Activated T-helper 1 cell treated with Interleukin-2 at 50 U/mL for 16 hours (primary cell): ENCODE results near the gene RND3.

ENCODE experiments used
- DNase-seq: peaks from one replicate; pipeline ENCODE4 v3.0.0-alpha.2; 2020; ENCODE audit warnings: low read depth

Gene RND3

DNA sequence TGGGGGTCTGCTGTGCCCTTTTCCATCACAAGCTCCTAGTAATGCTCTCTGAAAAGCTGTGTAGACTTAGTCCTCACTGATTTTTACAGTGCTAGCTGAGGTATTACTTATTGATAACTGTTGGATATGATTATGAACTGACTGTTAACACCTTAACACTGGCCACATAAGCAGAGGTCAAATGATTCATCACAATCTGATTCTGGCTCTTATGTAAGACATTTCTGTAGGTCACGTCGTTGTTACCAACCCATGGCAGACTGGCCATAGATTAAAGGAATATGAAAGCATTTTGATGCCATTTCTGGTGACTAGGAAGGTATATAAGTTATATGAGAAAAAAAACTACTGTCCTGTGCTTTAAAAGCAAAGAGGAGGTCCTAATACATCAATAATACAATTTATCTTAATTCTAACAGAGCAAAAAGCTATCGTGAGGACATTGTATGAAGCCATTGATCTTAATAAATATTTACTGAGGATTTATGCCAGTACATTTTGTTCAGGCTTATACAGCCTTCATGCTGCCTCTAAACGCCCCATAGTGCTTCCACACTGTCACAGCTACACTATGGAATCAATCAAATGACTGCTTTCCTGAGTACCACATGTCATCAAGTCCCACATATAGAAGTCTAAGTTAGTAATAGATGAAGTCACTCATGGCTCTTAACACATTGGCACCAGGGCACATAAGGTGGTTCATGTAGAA is 6.9 kb upstream of the RND3 start:
- DNase-seq, result no peak

DNA sequence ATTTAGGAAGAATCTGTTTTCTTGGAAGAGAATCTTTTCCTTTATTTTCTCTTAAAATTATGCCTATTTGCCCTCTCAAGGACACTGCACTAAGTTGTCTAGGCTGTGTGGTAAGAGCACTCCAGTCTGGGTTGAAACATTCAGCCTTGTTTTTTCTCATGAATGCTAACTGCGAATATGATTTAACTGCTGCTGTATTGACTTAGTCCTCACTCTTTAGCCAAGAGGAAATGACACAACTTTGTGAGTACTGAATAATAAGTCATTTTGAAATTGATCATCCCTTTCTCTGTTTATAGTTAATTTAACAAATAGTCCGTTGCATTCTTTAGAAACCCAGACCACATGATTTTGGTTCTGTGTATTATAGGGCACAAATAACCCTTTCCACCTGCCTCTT is 4.5 kb upstream of the RND3 start:
- DNase-seq, result no peak

DNA sequence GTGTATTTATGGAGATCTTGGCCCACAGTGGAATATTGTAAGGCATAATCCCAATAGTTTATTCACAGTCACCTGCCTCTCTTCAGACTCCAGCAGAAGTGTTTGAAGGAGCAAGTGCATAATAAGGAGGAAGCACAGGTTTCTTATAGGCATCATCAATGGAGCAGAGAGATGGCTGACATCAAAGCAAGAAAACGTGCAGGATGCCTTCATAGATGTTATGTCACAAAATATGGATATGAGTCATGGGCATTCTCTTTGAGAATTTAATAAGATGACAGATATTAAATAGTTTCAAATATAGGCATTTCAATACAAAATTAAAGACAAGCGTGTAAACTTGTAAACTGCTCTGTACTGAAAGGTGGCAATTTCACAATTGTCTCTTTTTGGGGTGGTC is 4.0 kb upstream of the RND3 start:
- no peak for DNase-seq

DNA sequence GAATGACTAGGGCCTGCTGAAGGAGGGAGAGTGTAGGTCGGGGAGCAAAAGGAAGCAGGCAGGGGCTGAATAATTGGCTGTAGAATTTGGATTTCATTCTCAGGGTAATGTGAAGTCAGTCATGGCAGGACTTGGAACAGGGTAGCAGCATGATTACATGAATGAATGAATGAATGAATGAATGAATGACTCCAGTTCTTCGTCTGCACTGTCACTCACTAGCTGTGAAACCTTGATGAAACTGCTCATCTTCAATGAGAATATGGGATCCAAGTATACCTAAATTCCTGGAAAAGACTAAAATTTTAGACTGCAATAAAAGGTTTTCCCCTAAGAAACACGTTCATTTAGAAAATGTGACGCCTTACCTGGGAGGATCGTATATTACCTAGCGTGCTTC is 3.0 kb upstream of the RND3 start:
- no peak for DNase-seq

DNA sequence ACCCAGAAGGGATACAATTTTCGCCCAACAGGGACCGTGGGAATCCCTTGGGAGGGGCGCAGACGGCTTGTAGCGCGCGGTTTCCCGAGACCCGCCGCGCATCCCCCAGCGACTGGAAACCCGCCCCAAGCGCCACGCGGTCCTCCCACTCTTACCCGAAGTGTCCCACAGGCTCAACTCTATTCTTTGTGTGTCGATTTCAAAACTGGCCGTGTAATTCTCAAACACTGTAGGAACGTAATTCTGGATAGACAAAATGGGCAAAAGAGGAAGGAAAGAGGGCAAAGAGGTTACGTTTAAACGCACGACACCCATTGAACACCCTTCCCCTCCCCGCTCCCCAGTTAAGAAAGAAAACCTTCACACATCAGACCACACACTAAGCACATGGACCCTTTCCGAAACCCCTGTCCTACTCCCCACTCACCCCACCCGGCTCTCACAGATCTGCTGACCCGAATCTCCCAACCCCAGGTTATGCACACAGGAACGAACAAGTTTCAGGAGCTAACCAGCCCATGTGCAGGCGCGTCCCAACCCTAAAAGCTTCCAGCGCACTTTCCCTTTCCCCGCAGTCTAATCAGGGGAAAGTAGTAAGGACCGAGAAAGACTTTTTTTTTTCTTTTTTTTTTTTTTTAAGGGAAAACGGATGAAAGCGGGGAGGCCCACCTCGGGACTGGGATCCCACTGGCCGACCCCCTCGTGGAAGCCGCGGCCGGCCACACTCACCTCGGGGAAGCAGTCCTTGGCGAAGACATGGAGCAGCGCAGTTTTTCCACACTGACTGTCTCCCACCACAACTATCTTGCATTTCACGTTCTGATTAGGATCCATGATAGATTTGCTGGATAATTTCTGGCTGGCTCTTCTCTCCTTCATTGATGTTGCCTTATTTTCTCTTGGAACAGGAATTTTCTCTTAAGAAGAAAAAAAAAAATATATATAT is 655 bp downstream of the RND3 start:
- no peak for DNase-seq

DNA sequence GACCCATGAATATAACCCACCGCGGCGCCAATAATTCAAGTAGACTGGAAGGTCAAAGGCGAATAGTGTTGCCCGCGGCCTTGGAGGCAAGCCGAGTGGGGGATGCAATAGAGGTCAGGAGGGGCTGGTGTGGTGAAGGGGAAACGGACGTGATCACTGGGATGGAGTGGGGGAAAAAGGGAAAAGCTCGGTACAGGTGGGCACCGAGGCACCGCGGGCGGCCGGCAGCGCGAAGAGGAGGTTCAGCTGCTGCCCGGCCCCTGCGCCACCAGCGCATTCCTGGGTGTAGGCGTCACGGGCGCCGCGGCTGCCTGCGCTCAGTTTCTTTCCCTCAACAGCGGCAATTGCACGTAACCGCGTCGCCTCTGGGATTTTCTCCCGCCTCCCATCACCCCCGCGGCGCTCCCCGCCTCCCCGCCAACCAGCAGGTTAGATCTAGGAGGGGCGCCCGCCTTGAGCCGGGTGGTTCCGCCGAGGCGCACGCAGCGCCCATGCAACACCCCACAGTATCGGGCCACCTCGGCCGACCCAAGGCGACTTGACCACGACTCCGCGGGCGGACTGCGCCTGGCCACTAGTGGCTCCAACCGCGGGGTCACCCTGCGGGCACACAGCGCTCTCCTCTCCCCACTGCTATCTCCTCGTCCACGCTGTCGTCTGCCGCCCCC is 1.5 kb downstream of the RND3 start:
- DNase-seq, result no peak

DNA sequence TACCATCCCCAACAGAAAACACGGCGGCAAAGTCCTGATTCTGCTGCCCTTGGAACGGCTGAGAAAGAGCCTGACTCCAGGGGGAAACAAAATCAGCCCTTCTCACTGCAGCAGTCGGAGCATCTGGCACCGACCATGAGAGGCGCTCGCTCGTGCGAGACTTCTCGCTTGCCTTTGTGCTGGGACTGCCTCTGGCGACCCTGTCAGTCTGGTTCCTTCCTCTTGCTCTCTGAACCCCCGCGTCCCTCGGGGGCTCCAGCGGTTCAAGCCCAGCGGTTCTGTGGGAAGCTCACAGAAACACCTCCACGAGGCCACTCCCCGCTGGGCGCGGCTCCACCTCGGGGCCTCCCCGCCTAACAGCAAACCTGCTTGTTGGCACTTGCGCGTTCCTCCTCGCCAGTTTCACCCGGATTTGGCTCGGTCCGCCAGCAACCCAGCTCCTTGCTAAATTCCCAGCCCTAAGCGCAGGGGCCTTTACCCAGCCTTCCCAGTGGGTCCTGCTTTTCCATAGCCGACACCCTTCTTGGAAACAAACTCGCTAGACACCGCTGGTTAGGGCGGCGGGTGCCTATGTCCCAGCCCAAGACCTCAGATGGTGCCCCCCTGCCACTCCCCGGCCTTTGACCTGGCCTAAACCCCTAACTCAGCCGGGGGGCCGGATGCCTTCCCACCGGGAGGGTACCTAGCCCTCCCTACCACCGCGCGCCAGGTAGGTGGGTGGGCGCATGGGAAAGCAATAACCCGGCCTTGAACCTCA is 2.2 kb downstream of the RND3 start:
- DNase-seq, result no peak

DNA sequence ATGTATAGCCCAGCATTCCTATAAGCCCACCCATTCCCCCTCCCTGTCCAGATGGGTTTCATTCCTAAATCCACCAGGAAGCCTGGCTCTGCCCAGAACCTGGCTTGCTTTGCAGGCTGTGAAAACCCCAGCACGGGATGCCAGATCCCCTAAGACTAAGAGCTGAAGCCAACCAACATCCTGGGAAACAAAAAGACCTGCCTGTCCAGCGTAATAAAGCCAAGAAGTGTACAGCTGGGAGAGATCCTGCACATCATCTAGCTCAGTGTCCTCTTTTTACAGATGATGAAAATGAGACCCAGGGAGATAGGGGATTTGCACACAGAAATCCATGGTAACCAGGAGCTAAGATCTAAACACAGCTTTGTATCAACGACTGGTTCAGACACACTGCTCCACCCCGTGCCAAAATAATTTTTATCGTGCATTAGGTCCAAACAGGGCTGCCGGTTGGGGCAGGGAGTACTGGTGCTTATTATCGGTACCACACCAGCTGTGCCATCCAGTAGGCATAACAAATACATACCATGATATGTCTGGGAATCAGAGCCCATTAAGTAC is 2.9 kb downstream of the RND3 start:
- DNase-seq, result no peak

DNA sequence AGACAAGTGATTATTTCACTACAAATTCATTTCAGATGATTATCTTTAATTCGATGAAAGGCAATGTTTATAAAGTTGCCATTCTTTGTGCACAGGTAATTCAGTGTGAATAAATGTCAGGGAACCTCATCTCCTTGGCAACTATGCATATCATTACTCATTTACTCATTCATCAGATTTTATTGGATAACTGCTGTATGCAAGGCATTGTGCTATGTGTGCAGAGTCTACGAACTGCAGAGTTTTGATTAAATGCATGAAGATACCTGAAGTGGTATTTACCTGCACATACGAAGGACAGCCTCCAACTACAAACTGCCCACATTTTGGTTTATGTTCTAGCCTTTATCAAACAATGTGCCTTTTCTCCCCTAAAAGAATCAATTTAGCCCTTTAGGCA is 3.5 kb downstream of the RND3 start:
- no peak for DNase-seq

DNA sequence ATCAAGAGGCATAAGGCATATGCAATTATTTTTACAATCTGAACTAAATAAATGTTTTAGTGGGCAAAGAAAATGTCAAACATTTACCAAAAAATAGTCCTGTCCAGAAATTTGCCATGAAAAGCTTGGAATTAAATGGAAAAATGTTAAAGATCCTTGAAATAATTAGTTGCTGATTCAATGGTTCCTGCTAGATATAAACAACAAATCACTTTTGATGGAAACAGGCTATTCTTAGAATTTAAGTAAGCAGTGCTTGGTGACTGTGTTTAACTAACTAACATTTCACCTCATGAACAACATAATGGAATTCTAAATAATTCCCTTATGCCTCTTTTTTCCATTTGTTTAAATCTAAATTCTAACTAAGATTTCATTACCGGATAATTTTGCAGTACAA is 3.9 kb downstream of the RND3 start:
- no peak for DNase-seq

DNA sequence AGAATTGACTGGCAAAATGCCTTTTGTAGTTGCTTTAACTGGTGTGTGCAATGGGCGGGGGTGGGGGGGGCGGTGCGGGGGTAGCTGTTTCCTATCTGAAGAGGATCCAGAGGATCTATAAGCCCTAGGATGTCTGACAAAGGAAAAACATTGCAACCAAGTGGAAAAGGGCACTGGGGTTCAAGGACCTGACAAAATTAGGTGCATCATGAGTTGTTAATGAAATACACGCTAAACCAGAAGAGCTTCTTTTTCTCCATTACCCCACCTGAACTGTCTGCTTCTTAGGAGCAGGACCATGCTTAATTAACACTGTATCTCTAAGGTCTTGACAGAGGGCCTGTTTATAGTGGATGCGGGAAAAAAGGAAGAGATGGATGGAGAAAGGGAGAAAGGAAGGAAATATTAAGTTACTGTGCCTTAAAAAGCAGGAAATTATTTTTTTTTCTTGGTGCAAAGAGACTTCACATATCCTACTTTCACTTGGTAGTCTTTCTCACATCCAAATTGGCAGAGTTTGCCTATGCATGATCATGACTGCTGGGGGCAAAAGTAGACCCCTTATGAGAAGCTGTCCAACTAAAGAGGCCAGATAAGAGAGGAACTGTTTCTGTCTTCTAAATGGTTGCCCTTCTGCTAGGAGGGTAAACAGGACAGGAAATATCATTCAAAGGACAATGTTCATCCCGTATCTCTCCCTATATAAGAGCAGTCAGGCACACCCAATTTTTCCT is 4.6 kb downstream of the RND3 start:
- no peak for DNase-seq

DNA sequence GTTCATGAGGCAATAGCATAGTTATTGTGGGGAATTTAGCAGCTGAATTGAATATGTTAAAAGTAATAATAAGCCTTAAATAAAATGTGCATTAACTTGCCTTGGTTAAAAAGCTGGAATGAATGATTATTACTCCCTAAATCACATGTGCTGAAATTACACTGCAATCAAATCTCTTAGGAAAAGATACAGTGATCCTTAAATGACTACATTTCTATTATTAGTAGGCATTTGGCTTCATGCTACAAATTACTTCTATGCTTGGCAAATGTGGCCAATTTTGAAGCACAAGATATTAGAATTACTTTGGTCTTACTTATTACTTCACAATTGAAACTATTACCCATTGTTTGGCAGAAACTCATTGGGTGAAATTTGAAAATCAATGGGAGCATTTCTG is 5.4 kb downstream of the RND3 start:
- DNase-seq, result no peak

DNA sequence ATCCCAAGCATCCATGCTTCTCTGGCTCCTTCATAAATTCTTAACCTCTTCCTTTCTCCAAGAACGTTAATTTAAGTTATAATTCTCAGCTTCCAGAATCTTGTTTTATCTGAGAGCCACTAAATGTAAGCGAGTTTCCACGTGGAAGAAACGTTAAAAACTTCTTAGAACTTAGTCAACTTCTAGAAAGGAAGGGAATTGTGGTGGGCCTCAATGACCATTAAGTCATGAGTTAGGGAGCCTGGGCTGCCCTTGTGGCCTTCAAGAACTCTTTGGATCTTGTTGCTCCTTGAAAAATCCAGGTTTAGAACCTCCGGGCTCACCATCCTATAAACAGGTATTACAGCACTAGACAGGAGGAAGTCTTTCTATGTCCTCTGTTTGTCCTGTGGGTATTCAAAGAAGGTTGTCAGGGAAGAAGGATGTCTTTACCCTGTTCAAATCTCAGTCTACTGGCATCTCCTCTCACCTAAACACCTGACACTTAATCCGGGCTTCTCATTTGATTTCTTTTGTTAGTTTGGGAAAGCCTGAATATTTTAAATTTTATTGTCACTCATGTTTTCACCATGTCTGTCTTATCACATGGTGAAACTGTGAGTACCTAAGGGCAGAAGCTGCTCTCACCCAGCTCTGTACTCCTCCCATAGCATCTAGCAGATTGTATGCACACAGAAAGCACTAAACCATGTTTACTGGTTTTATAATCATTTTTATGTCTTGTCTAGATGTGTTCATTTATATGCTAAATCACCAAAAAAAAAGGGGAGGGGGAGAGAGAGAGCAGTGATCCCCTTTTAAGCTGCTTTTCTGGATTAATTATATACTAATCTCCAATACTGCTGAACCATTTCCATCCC is 6.3 kb downstream of the RND3 start:
- DNase-seq, result no peak

DNA sequence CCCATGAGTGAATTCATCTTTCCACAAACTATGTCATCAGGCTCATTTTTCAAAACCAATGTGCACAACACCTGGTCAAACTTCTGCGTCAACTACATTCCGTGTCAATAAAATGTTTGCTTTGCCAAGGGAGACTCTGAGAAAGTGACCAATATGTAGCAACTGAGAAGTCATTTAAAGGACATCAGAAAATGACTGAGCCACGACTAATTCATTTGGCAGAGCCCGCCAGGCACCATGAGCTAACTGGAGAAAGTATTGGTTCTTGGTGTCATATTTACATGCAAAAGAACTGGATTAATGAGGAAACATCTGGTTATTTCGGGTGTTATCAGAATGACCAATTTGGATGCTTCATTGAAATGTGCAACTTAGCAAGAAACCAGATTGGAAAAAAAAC is 7.2 kb downstream of the RND3 start:
- no peak for DNase-seq

DNA sequence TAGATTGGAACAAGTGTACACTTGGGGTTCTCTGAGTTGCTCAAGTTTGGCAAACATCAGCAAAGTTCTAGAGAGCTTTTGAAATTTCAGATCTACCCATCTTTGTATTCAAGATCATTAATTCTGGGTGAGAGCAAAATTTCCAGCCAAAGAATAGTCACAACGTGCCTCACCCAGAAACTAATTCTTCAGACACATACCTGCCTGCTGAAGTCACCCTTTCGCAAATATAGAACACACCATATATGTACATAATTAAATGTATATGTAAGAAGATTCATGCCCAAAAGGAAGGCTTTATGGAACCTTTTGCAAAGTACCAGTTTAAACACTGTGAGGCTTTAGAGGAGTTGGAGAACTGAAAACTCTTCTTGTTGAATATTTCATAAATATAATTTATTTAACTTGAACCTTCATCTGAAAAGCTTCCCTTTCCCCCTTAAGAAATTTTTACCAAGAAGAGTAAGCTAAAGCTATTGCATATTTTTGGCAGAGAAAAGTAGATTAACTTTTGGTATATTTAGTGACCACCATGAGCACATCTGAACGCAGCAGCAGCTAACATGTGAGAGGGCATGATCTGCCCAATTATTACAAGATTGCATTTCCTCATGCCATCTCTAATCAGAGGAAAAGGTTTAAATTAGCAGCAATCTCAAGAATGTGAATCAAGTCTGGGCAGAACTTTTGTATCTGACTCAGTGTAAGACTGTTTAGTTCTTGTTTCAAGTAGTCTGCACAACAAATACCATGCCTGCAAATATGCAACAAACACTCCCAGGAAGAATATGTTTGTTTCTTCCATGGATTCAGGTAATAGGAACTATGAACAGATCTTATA is 8.2 kb downstream of the RND3 start:
- DNase-seq, result no peak

DNA sequence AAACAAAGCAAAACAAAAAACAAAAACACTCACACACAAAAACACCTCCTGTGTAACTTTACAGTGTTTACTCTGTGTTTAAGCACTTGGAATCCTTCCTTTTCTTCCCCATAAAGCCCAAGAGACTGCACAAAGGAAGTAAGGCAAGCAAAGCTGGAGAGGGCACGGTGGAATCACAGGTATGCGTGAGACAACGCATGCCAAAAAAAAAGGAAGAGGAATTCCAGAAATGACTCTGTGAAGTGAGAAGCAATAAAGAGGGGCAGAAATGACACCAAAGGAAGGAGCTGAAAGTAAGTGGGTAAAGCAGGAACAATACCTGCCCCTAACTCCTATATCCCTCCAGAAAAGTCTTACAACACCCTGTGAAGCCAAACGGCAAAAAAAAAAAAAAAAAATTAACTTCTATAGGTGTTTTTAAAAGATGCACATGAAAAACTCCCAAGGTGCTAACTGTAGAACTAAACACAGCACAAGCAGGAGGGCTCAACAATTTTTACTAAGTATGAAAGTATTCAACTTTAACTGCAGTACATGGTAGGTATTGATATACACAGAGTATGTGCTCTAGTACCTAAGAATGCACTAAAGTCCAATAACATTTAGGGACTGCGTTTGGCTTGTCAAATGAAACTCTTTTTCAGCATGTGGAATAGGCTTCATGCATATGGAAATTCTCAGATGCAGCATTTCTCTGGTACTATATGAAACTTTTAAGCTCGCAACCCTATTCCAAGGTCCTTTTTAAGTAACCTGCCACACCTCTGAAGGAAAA is 9.1 kb downstream of the RND3 start:
- no peak for DNase-seq

DNA sequence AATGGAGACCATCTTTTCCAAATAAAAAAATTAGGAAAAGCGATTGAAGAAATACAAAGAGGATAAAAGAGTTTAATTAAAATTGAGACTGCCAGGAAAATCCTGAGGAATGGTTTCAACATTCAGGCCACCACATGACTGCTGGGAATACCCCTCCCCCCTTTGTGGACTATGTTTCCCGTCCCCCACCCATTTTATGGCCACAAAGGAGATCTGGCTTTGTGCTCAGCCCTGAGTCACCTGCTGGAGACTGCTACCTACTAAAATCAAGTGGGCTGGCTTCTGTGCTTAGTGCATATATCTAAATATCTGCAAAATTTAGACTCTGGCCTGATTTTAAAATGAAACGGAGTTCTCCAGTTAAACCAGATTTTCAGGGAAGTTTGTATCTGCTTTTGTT is 10.1 kb downstream of the RND3 start:
- no peak for DNase-seq

DNA sequence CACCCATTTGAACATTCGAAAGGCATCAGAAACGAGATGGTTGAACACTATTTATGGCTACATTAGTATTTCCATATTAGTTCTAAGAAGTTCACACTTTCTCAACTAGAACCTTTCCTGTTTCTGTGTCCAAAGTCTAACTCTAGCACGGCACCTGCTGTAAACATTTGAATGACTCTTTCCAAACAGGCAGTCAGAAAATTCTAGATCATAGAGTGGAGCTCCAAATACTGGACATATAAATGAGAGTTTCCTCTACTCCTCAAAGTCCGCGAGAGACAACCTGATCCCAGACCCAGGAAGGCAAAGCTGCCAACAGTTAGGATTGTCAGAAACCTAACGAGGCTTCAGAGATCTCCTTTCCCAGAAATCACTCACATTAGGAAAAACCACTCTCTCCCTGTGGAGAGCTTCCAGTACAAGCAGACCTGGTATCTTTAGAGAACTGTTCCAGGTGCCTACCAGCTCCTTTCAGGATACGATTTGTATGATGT is 10.6 kb downstream of the RND3 start:
- no peak for DNase-seq
